ENCODE measurements around the gene GPN3.
"Not testable (repeated sequence)": the region's sequence is repeated elsewhere in the genome, so short reads cannot be mapped to it uniquely, and the experiment has no call there.

Gene GPN3

GRCh38 chr12:110444455-110444854 lies 23.6 kb downstream of the GPN3 start:
- no peak for DNase-seq (ENCODE audit: low spot score)

- DNase-seq (ENCODE audit: low spot score): no peak
These were observed 31.8 kb downstream of the GPN3 start for GRCh38 chr12:110436231-110436630.

GRCh38 chr12:110431957-110432587 lies 36.0 kb downstream of the GPN3 start:
- no peak for DNase-seq (ENCODE audit: low spot score)

GRCh38 chr12:110429676-110430075 lies 38.4 kb downstream of the GPN3 start:
- not testable (repeated sequence) for DNase-seq (ENCODE audit: low spot score)

GRCh38 chr12:110426406-110426805 lies 41.7 kb downstream of the GPN3 start:
- DNase-seq (ENCODE audit: low spot score): no peak

GRCh38 chr12:110424237-110424636 lies 43.8 kb downstream of the GPN3 start:
- no peak for DNase-seq (ENCODE audit: low spot score)

- no peak for DNase-seq (ENCODE audit: low spot score)
These were observed 46.4 kb downstream of the GPN3 start for GRCh38 chr12:110421701-110422100.

GRCh38 chr12:110421159-110421661 lies 46.8 kb downstream of the GPN3 start:
- no peak for DNase-seq (ENCODE audit: low spot score)

- not testable (repeated sequence) for DNase-seq (ENCODE audit: low spot score)
These were observed 47.4 kb downstream of the GPN3 start for GRCh38 chr12:110420644-110421043.

- not testable (repeated sequence) for DNase-seq (ENCODE audit: low spot score)
These were observed 50.9 kb downstream of the GPN3 start for GRCh38 chr12:110417113-110417512.

GRCh38 chr12:110410086-110410485 lies 58.0 kb downstream of the GPN3 start:
- not testable (repeated sequence) for DNase-seq (ENCODE audit: low spot score)

- DNase-seq (ENCODE audit: low spot score): not testable (repeated sequence)
These were observed 62.9 kb downstream of the GPN3 start for GRCh38 chr12:110405126-110405662.

GRCh38 chr12:110403976-110404682 lies 63.9 kb downstream of the GPN3 start:
- DNase-seq (ENCODE audit: low spot score): peak; percentile 90

- peak; percentile 91 for DNase-seq (ENCODE audit: low spot score)
These were observed 64.7 kb downstream of the GPN3 start, which contains the start of gene ANAPC7 for GRCh38 chr12:110403146-110403975. TSS of gene ANAPC7 (minus strand) at chr12:110403708. CDS start at chr12:110403627, 81 bp downstream.
